Type B pancreatic cell (in vitro differentiated cells): ENCODE measurements around the gene HGS. TPM values are rescaled to one million over a fixed set of nuclear protein-coding genes. Genes with fewer than 3 reads are reported as not detected.

Experiments used
- DNase-seq: peaks from one replicate; pipeline ENCODE4 v3.0.0; 2021; ENCODE audit warnings: mixed read lengths; ENCODE audit not compliant: unreplicated experiment; ENCODE audit errors: extremely low spot score
- H3K27ac Mint-ChIP-seq: 2 replicates; pipeline ENCODE4 v1.8.0; 2021; ENCODE audit warnings: mild to moderate bottlenecking, mixed read lengths
- H3K27me3 Mint-ChIP-seq: 2 replicates; pipeline ENCODE4 v1.8.0; 2021; ENCODE audit warnings: mixed read lengths
- H3K36me3 Mint-ChIP-seq: 2 replicates; pipeline ENCODE4 v1.8.0; 2021; ENCODE audit warnings: mixed read lengths
- H3K4me1 Mint-ChIP-seq: one replicate; pipeline ENCODE4 v1.8.0; 2021; ENCODE audit warnings: mixed read lengths; ENCODE audit not compliant: unreplicated experiment
- H3K4me3 Mint-ChIP-seq: 2 replicates; pipeline ENCODE4 v1.8.0; 2021; ENCODE audit warnings: mild to moderate bottlenecking, mixed read lengths
- H3K9me3 Mint-ChIP-seq: 2 replicates; pipeline ENCODE4 v1.8.0; 2021; ENCODE audit warnings: mixed read lengths
- CTCF ChIP-seq: fragments of 200-600 bp; sonication (generic); conservative IDR thresholded peaks from 2 replicates; pipeline ENCODE4 v1.5.0; 2021; ENCODE audit warnings: antibody characterized with exemption, mild to moderate bottlenecking
- total RNA-seq: library from RNA; stranded (reverse); gene quantifications from 2 replicates; pipeline ENCODE4 v1.2.1, GENCODE V29; 2021; ENCODE audit warnings: low replicate concordance

HGS gene
- total RNA-seq, 1 donor from 2014 or later = 115 TPM

- H3K4me3 Mint-ChIP-seq = peak overlapping the region; percentile 85
- no peak for TF ChIP-seq CTCF
- no peak for DNase-seq
- peaks cover 4% of the 10 kb centered on the region for H3K4me1 Mint-ChIP-seq
- H3K36me3 Mint-ChIP-seq = peaks cover 10% of the 10 kb centered on the region
- no peaks in the 10 kb centered on the region for H3K27me3 Mint-ChIP-seq
- H3K27ac Mint-ChIP-seq = peak overlapping the region; percentile 69
- H3K9me3 Mint-ChIP-seq = no peaks in the 10 kb centered on the region
These were observed 20.2 kb downstream of the HGS start for GRCh38 chr17:81703747-81704654.

GRCh38 chr17:81705518-81706231, 21.9 kb downstream of the HGS start:
- Mint-ChIP-seq H3K27ac (peak overlapping the region; percentile 56), H3K9me3 (no peaks in the 10 kb centered on the region), H3K36me3 (peaks cover 8% of the 10 kb centered on the region), H3K4me1 (peaks cover 5% of the 10 kb centered on the region), H3K27me3 (peaks cover 5% of the 10 kb centered on the region), H3K4me3 (peak overlapping the region; percentile 67)
- no peak for TF ChIP-seq CTCF
- DNase-seq = no peak

- Mint-ChIP-seq H3K9me3 (no peaks in the 10 kb centered on the region), H3K27ac (peak overlapping the region; percentile 56), H3K4me3 (peak overlapping the region; percentile 67), H3K36me3 (peaks cover 8% of the 10 kb centered on the region), H3K4me1 (peaks cover 9% of the 10 kb centered on the region), H3K27me3 (peaks cover 8% of the 10 kb centered on the region)
- no peak for TF ChIP-seq CTCF
- no peak for DNase-seq
These were observed 22.4 kb downstream of the HGS start for GRCh38 chr17:81706232-81706611.

GRCh38 chr17:81706757-81707624, 23.2 kb downstream of the HGS start:
- TF ChIP-seq CTCF = peak; percentile 14
- peaks cover 9% of the 10 kb centered on the region for H3K4me1 Mint-ChIP-seq
- no peaks in the 10 kb centered on the region for H3K9me3 Mint-ChIP-seq
- H3K27ac Mint-ChIP-seq = peak overlapping the region; percentile 56
- H3K27me3 Mint-ChIP-seq = peaks cover 8% of the 10 kb centered on the region
- DNase-seq = no peak
- no peak overlapping the region for H3K4me3 Mint-ChIP-seq
- peaks cover 8% of the 10 kb centered on the region for H3K36me3 Mint-ChIP-seq
